Muscle of leg (tissue), 11 donors: Measurements from ENCODE around the gene U2AF2. TPM values are rescaled to one million over a fixed set of nuclear protein-coding genes. Genes with fewer than 3 reads are reported as not detected.

Source experiments
- DNase-seq: peaks from one replicate; pipeline ENCODE4 v3.0.0; 2013
- H3K27ac ChIP-seq: one replicate; pipeline ENCODE4 v1.5.1; 2013; ENCODE audit warnings: mild to moderate bottlenecking, low read length, control low read depth
- H3K27me3 ChIP-seq: one replicate; pipeline ENCODE4 v1.6.1; 2013; ENCODE audit warnings: low read length; ENCODE audit not compliant: control insufficient read depth, insufficient read depth
- H3K36me3 ChIP-seq: one replicate; pipeline ENCODE4 v1.6.1; 2013; ENCODE audit warnings: low read length; ENCODE audit not compliant: control insufficient read depth, insufficient read depth
- H3K4me1 ChIP-seq: one replicate; pipeline ENCODE4 v1.6.1; 2013; ENCODE audit warnings: low read length; ENCODE audit not compliant: control insufficient read depth, insufficient read depth
- H3K4me3 ChIP-seq: one replicate; pipeline ENCODE4 v1.5.1; 2013; ENCODE audit warnings: low read length, control low read depth
- H3K9me3 ChIP-seq: replicated peaks from 2 replicates; pipeline ENCODE4 v1.6.1; 2013; ENCODE audit warnings: low read depth, low read length; ENCODE audit not compliant: control insufficient read depth
- WGBS: methylation state at CpG from one replicate; pipeline ENCODE4 v1.1.5; 2013; ENCODE audit warnings: missing lambda C conversion rate; ENCODE audit not compliant: insufficient coverage; 5-methylcytosine and 5-hydroxymethylcytosine counted together
- polyA plus RNA-seq, 8 donors: library from polyadenylated mRNA; unstranded; fragments of 120-200 nt; gene quantifications; one replicate each; pipeline versions ENCODE4 v1.2.1 to v1.2.3, GENCODE V29; 2013; ENCODE audit warnings: inconsistent platforms in 1 of 8, low replicate concordance in 1 of 8; ENCODE audit not compliant: insufficient read length in 8 of 8, insufficient read depth in 1 of 8
- total RNA-seq: library from RNA; stranded (reverse); fragments of 120-200 nt; gene quantifications from one replicate; pipeline ENCODE4 v1.2.4, GENCODE V29; 2013

Gene U2AF2
- total and polyA plus RNA-seq, 9 donors: 70.2 to 156 (median 130) TPM

DNA sequence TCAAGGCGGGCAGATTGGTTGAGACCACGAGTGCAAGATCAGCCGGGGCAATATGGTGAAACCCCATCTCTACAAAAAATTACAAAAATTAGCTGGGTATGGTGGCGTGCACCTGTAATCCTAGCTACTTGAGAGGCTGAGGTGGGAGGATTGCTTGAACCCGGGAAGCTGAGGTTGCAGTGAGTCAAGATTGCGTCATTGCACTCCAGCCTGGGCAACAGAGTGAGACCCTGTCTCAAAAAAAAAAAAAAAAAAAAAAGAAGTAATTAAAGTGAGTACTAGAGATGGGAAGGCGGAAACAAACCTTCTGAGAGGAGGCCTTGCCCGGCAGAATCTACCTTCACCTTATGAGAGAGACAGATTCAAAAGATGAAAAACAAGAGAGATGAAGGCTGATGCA, 68.7 kb downstream of the U2AF2 start:
- H3K9me3 ChIP-seq: peaks cover 4% of the 10 kb centered on the region
- H3K4me1 ChIP-seq: no peaks in the 10 kb centered on the region
- H3K27ac ChIP-seq: no peak overlapping the region
- no peak overlapping the region for H3K4me3 ChIP-seq
- H3K27me3 ChIP-seq: no peaks in the 10 kb centered on the region
- 67% methylated on average over 1 of the region's 8 CpGs for WGBS
- H3K36me3 ChIP-seq: no peaks in the 10 kb centered on the region
- DNase-seq: no peak

Other genes with a start within 250 kb of the U2AF2 start
- 31.4 TPM for gene UBE2S, start 247.2 kb upstream of the U2AF2 start, total RNA-seq
- 10 to 100 TPM; 40.8 to 70.1 (median 60.1) TPM for gene UBE2S, start 247.2 kb upstream of the U2AF2 start, polyA plus RNA-seq
- gene SHISA7, start 211.7 kb upstream of the U2AF2 start, total RNA-seq: under 0.01 TPM
- under 1 TPM; 0.08 to 0.32 (median 0.17) TPM for gene SHISA7, start 211.7 kb upstream of the U2AF2 start, polyA plus RNA-seq
- 35.8 TPM for gene ISOC2, start 193.4 kb upstream of the U2AF2 start, total RNA-seq
- 10 to 100 TPM; 31.8 to 39.1 (median 35.1) TPM for gene ISOC2, start 193.4 kb upstream of the U2AF2 start, polyA plus RNA-seq
- gene C19orf85, start 190.3 kb upstream of the U2AF2 start, total RNA-seq: not detected
- not detected for gene C19orf85, start 190.3 kb upstream of the U2AF2 start, polyA plus RNA-seq
- gene ZNF628, start 178.4 kb upstream of the U2AF2 start, total RNA-seq: 1.6 TPM
- 1 to 10 TPM; 2.8 to 5.1 (median 3.8) TPM for gene ZNF628, start 178.4 kb upstream of the U2AF2 start, polyA plus RNA-seq
- gene NAT14, start 169.8 kb upstream of the U2AF2 start, total RNA-seq: 30.0 TPM
- gene NAT14, start 169.8 kb upstream of the U2AF2 start, polyA plus RNA-seq: 10 to 100 TPM; 23.5 to 44.1 (median 29.5) TPM
- 20.0 TPM for gene SSC5D, start 166.6 kb upstream of the U2AF2 start, total RNA-seq
- 10 to 100 TPM in 6 of 8 donors, 1 to 10 TPM in 2; 7.9 to 54.8 (median 24.7) TPM for gene SSC5D, start 166.6 kb upstream of the U2AF2 start, polyA plus RNA-seq
- gene SBK2, start 117.9 kb upstream of the U2AF2 start, total RNA-seq: 0.89 TPM
- 1 to 10 TPM; 3.0 to 9.7 (median 3.7) TPM for gene SBK2, start 117.9 kb upstream of the U2AF2 start, polyA plus RNA-seq
- gene SBK3, start 109.5 kb upstream of the U2AF2 start, total RNA-seq: 0.13 TPM
- gene SBK3, start 109.5 kb upstream of the U2AF2 start, polyA plus RNA-seq: under 1 TPM in 5 of 8 donors, not detected in 3; 0.10 to 0.29 (median 0.15) TPM
- gene ZNF579, start 74.2 kb upstream of the U2AF2 start, total RNA-seq: 4.7 TPM
- gene ZNF579, start 74.2 kb upstream of the U2AF2 start, polyA plus RNA-seq: 10 to 100 TPM; 11.0 to 18.5 (median 14.1) TPM
- gene FIZ1, start 55.5 kb upstream of the U2AF2 start, total RNA-seq: 3.7 TPM
- gene FIZ1, start 55.5 kb upstream of the U2AF2 start, polyA plus RNA-seq: 10 to 100 TPM; 10.7 to 15.1 (median 12.7) TPM
- gene ZNF524, start 54.7 kb upstream of the U2AF2 start, total RNA-seq: 9.3 TPM
- gene ZNF524, start 54.7 kb upstream of the U2AF2 start, polyA plus RNA-seq: 10 to 100 TPM in 1 of 8 donors, 1 to 10 TPM in 7; 7.0 to 11.6 (median 9.0) TPM
- gene ZNF865, start 49.4 kb upstream of the U2AF2 start, total RNA-seq: 1.2 TPM
- gene ZNF865, start 49.4 kb upstream of the U2AF2 start, polyA plus RNA-seq: 1 to 10 TPM; 6.9 to 9.9 (median 7.8) TPM
- 5.3 TPM for gene ZNF784, start 30.5 kb upstream of the U2AF2 start, total RNA-seq
- gene ZNF784, start 30.5 kb upstream of the U2AF2 start, polyA plus RNA-seq: 1 to 10 TPM; 6.6 to 9.8 (median 8.7) TPM
- gene ZNF580, start 14.0 kb upstream of the U2AF2 start, total RNA-seq: 5.6 TPM
- 10 to 100 TPM; 20.9 to 28.5 (median 23.6) TPM for gene ZNF580, start 14.0 kb upstream of the U2AF2 start, polyA plus RNA-seq
- 15.1 TPM for gene ZNF581, start 11.4 kb upstream of the U2AF2 start, total RNA-seq
- gene ZNF581, start 11.4 kb upstream of the U2AF2 start, polyA plus RNA-seq: 10 to 100 TPM; 23.4 to 37.6 (median 27.0) TPM
- gene CCDC106, start 6.8 kb upstream of the U2AF2 start, total RNA-seq: 5.3 TPM
- gene CCDC106, start 6.8 kb upstream of the U2AF2 start, polyA plus RNA-seq: 10 to 100 TPM; 12.9 to 16.4 (median 15.3) TPM
- 21.8 TPM for gene EPN1, start 20.2 kb downstream of the U2AF2 start, total RNA-seq
- gene EPN1, start 20.2 kb downstream of the U2AF2 start, polyA plus RNA-seq: 100 to 1,000 TPM in 2 of 8 donors, 10 to 100 TPM in 6; 84.4 to 114 (median 93.8) TPM
- gene NLRP9, start 83.4 kb downstream of the U2AF2 start, total RNA-seq: not detected
- gene NLRP9, start 83.4 kb downstream of the U2AF2 start, polyA plus RNA-seq: not detected
- gene RFPL4A, start 104.1 kb downstream of the U2AF2 start, total RNA-seq: 0.62 TPM
- under 1 TPM in 5 of 8 donors, not detected in 3; 0.23 to 0.86 (median 0.51) TPM for gene RFPL4A, start 104.1 kb downstream of the U2AF2 start, polyA plus RNA-seq
- 0.66 TPM for gene RFPL4AL1, start 114.1 kb downstream of the U2AF2 start, total RNA-seq
- 1 to 10 TPM in 1 of 8 donors, under 1 TPM in 5, not detected in 2; 0.22 to 1.2 (median 0.56) TPM for gene RFPL4AL1, start 114.1 kb downstream of the U2AF2 start, polyA plus RNA-seq
- not detected for gene NLRP11, start 177.0 kb downstream of the U2AF2 start, total RNA-seq
- under 1 TPM in 1 of 8 donors, not detected in 7; 0.04 TPM for gene NLRP11, start 177.0 kb downstream of the U2AF2 start, polyA plus RNA-seq
- gene NLRP4, start 181.5 kb downstream of the U2AF2 start, total RNA-seq: not detected
- gene NLRP4, start 181.5 kb downstream of the U2AF2 start, polyA plus RNA-seq: not detected